ENCODE measurements around the gene ZNF234.
"Not testable (repeated sequence)": the region's sequence is repeated elsewhere in the genome, so short reads cannot be mapped to it uniquely, and the experiment has no call there.

The ZNF234 gene

GRCh38 chr19:44163789-44164188 is 22.4 kb downstream of the ZNF234 start:
- Mint-ChIP-seq H3K27me3 (no peaks in the 10 kb centered on the region), H3K36me3 (peaks cover 31% of the 10 kb centered on the region)

GRCh38 chr19:44164327-44164672 is 22.9 kb downstream of the ZNF234 start:
- H3K4me1 Mint-ChIP-seq: peaks cover 34% of the 10 kb centered on the region
- H3K27ac Mint-ChIP-seq: peak overlapping the region; percentile 99
- no peaks in the 10 kb centered on the region for H3K27me3 Mint-ChIP-seq
- peaks cover 33% of the 10 kb centered on the region for H3K36me3 Mint-ChIP-seq
- peaks cover 22% of the 10 kb centered on the region for H3K9me3 Mint-ChIP-seq
- H3K4me3 Mint-ChIP-seq: peak overlapping the region; percentile 99

More at GRCh38 chr19:44163789-44164188, 22.4 kb downstream of the ZNF234 start:
- no peak overlapping the region for H3K27ac Mint-ChIP-seq
- H3K4me3 Mint-ChIP-seq: no peak overlapping the region
- peaks cover 33% of the 10 kb centered on the region for H3K4me1 Mint-ChIP-seq
- peaks cover 22% of the 10 kb centered on the region for H3K9me3 Mint-ChIP-seq

GRCh38 chr19:44164673-44165512 is 23.5 kb downstream of the ZNF234 start, which contains the start of gene ZNF226:
TSS of gene ZNF226 (plus strand) at chr19:44165100. CDS start at chr19:44170081, 4,981 bp downstream.
- H3K4me3 Mint-ChIP-seq: peak within 1 kb of the TSS; percentile 99
- no peaks in the 10 kb centered on the region for H3K27me3 Mint-ChIP-seq
- peaks cover 37% of the 10 kb centered on the region for H3K36me3 Mint-ChIP-seq
- peak within 1 kb of the TSS; percentile 99 for H3K27ac Mint-ChIP-seq
- H3K4me1 Mint-ChIP-seq: peaks cover 34% of the 10 kb centered on the region
- H3K9me3 Mint-ChIP-seq: peaks cover 22% of the 10 kb centered on the region

DNA sequence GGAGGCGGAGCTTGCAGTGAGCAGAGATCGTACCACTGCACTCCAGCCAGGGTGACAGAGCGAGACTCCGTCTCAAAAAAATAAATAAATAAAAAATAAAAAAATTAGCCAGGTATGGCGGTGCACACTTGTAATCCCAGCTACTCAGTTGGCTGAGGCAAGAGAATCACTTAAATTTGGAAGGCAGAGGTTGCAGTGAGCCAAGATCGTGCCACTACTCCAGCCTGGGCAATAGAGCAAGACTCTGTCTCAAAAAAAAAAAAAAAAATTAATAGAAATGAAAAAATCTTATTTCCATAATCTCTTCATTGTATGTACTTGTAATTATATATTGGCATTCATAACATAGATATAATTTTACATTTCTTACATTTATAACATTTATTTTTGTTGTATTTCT is 29.3 kb downstream of the ZNF234 start:
- H3K27me3 Mint-ChIP-seq, H3K27ac Mint-ChIP-seq, H3K4me3 Mint-ChIP-seq: not testable (repeated sequence)
- peaks cover 22% of the 10 kb centered on the region for H3K9me3 Mint-ChIP-seq
- peaks cover 22% of the 10 kb centered on the region for H3K4me1 Mint-ChIP-seq
- peaks cover 74% of the 10 kb centered on the region for H3K36me3 Mint-ChIP-seq

DNA sequence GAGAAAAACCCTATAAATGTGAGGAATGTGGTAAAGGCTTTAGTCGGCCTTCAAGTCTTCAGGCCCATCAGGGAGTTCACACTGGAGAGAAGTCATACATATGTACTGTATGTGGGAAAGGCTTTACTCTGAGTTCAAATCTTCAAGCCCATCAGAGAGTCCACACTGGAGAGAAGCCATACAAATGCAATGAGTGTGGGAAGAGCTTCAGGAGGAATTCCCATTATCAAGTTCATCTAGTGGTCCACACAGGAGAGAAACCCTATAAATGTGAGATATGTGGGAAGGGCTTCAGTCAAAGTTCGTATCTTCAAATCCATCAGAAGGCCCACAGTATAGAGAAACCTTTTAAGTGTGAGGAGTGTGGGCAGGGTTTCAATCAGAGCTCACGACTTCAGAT is 35.2 kb downstream of the ZNF234 start:
- peaks cover 37% of the 10 kb centered on the region for H3K9me3 Mint-ChIP-seq
- H3K36me3 Mint-ChIP-seq: peaks cover 70% of the 10 kb centered on the region
- H3K27ac Mint-ChIP-seq: no peak overlapping the region
- H3K4me1 Mint-ChIP-seq: no peaks in the 10 kb centered on the region
- H3K27me3 Mint-ChIP-seq: no peaks in the 10 kb centered on the region
- H3K4me3 Mint-ChIP-seq: no peak overlapping the region

DNA sequence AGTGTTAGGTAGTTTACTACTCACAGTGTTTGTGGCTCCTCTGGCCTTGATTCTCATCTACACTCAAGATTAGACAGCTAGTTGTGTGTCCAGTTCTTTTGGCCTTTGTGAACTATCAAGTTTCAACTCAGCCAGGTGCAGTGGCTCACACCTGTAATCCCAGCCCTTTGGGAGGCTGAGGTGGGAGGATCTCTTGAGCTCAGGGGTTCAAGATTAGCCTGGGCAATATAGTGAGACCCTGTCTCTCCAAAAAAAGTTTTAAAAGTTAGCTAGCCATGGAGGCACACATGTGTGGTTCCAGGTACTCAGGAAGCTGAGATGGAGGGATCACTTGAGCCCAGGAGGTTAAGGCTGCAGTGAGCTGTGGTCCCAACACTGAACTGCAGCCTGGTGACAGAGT is 39.6 kb downstream of the ZNF234 start:
- no peaks in the 10 kb centered on the region for H3K4me1 Mint-ChIP-seq
- peaks cover 40% of the 10 kb centered on the region for H3K9me3 Mint-ChIP-seq
- H3K36me3 Mint-ChIP-seq: peaks cover 35% of the 10 kb centered on the region

GRCh38 chr19:44182145-44182544 is 40.8 kb downstream of the ZNF234 start:
- Mint-ChIP-seq H3K4me1 (no peaks in the 10 kb centered on the region), H3K27me3 (no peaks in the 10 kb centered on the region), H3K36me3 (peaks cover 24% of the 10 kb centered on the region), H3K27ac (no peak overlapping the region), H3K9me3 (peaks cover 41% of the 10 kb centered on the region), H3K4me3 (no peak overlapping the region)

More for the DNA sequence above, 39.6 kb downstream of the ZNF234 start:
- no peak overlapping the region for H3K4me3 Mint-ChIP-seq
- H3K27ac Mint-ChIP-seq: no peak overlapping the region
- no peaks in the 10 kb centered on the region for H3K27me3 Mint-ChIP-seq

GRCh38 chr19:44190020-44190419 is 48.7 kb downstream of the ZNF234 start:
- Mint-ChIP-seq H3K4me1 (no peaks in the 10 kb centered on the region), H3K9me3 (peaks cover 48% of the 10 kb centered on the region), H3K27ac (no peak overlapping the region), H3K27me3 (peaks cover 2% of the 10 kb centered on the region), H3K36me3 (peaks cover 27% of the 10 kb centered on the region), H3K4me3 (no peak overlapping the region)

GRCh38 chr19:44192127-44192526 is 50.8 kb downstream of the ZNF234 start:
- H3K9me3 Mint-ChIP-seq: peaks cover 34% of the 10 kb centered on the region
- H3K27me3 Mint-ChIP-seq: peaks cover 4% of the 10 kb centered on the region
- no peak overlapping the region for H3K4me3 Mint-ChIP-seq
- no peaks in the 10 kb centered on the region for H3K4me1 Mint-ChIP-seq
- H3K36me3 Mint-ChIP-seq: peaks cover 29% of the 10 kb centered on the region
- H3K27ac Mint-ChIP-seq: no peak overlapping the region

GRCh38 chr19:44196772-44197171 is 55.4 kb downstream of the ZNF234 start:
- H3K27ac Mint-ChIP-seq: no peak overlapping the region
- H3K36me3 Mint-ChIP-seq: peaks cover 19% of the 10 kb centered on the region
- H3K4me3 Mint-ChIP-seq: no peak overlapping the region
- H3K4me1 Mint-ChIP-seq: no peaks in the 10 kb centered on the region
- H3K9me3 Mint-ChIP-seq: peaks cover 15% of the 10 kb centered on the region
- peaks cover 3% of the 10 kb centered on the region for H3K27me3 Mint-ChIP-seq

- Mint-ChIP-seq H3K9me3 (peaks cover 30% of the 10 kb centered on the region), H3K4me1 (peaks cover 6% of the 10 kb centered on the region), H3K27me3 (peaks cover 9% of the 10 kb centered on the region), H3K4me3 (no peak overlapping the region), H3K27ac (no peak overlapping the region), H3K36me3 (peaks cover 16% of the 10 kb centered on the region)
These were observed 61.1 kb downstream of the ZNF234 start for GRCh38 chr19:44202470-44202869.

DNA sequence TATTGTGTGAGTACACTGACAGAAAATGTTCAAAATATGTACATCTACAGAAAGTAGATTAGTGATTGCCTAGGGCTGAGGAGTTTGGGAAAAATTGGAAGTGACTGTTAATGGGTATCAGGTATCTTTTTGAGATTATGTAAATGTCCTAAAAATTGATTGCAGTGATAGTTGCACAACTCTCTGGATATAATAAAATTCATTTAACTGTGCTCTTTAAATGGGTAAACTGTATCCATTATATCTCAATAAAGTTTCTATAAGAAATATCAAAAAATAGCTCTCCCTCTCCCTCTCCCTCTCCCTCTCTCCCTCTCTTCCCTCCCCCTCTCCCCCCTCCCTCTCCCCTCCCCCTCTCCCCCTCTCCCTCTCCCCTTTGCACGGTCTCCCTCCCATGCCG is 61.6 kb downstream of the ZNF234 start:
- Mint-ChIP-seq H3K9me3 (peaks cover 33% of the 10 kb centered on the region), H3K36me3 (peaks cover 16% of the 10 kb centered on the region), H3K27ac (no peak overlapping the region), H3K27me3 (peaks cover 9% of the 10 kb centered on the region), H3K4me1 (peaks cover 11% of the 10 kb centered on the region), H3K4me3 (no peak overlapping the region)

- not testable (repeated sequence) for H3K27me3 Mint-ChIP-seq, H3K4me3 Mint-ChIP-seq, H3K27ac Mint-ChIP-seq
- H3K36me3 Mint-ChIP-seq: peaks cover 16% of the 10 kb centered on the region
- H3K9me3 Mint-ChIP-seq: peaks cover 33% of the 10 kb centered on the region
- H3K4me1 Mint-ChIP-seq: peaks cover 14% of the 10 kb centered on the region
These were observed 62.5 kb downstream of the ZNF234 start for GRCh38 chr19:44203877-44204276.

DNA sequence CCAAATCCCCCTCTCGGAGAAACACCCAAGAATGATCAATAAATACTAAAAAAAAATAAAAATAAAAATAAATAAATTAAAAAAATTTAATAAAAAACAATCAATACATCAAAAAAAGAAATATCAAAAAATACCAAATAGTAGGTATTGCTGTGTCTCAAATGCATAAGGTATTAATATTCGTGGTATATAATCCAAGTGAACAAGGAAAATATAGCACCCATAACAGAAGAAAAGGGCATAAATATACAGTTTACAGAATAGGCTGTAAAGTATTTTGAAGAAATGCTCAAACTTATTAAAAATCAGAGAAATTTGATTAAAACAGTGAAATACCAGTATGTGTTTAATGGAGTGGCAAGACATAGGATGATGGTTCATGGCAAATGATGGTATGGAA is 63.4 kb downstream of the ZNF234 start:
- H3K27ac Mint-ChIP-seq: no peak overlapping the region
- H3K4me1 Mint-ChIP-seq: peaks cover 14% of the 10 kb centered on the region
- H3K4me3 Mint-ChIP-seq: no peak overlapping the region
- H3K9me3 Mint-ChIP-seq: peaks cover 33% of the 10 kb centered on the region
- peaks cover 8% of the 10 kb centered on the region for H3K27me3 Mint-ChIP-seq
- H3K36me3 Mint-ChIP-seq: peaks cover 17% of the 10 kb centered on the region

DNA sequence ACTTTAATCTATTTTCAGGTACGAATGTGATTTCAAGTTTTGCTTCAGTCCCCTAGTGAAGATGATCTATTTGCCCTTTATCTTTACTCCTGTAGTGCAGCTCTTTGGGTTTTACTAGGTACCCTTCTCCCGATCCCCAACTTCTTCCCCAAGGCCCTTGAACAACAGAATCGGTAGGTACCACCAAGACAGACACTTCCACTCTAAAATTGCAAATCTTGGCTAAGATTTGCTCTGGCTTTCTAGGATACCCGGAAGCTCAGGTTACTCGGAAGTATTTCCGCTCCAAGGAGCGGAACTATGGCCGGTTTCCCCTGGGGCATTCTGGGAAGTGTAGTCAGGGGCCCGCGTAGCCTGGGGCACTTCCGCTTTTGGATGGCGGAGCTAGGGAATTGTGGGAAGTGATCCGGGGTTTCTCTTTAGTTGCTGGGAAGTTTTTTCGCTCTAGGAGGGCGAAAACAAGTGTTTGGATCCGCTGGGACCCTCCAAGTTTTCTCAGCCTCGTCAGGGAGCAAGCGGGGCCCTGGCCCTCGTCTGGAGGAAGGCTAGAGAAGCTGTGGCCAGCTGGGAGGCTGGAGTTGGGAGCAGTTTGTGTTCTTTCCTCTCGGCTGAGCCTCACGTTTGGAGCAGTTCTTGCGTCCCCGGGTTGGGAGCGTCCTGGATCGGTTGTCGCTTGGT is 65.9 kb downstream of the ZNF234 start:
- Mint-ChIP-seq H3K27me3 (peaks cover 4% of the 10 kb centered on the region), H3K4me1 (peaks cover 14% of the 10 kb centered on the region), H3K36me3 (peaks cover 14% of the 10 kb centered on the region), H3K9me3 (peaks cover 28% of the 10 kb centered on the region), H3K27ac (peak overlapping the region; percentile 95), H3K4me3 (peak overlapping the region; percentile 96)

Data from activated naive CD4-positive, alpha-beta T cell treated with anti-CD3 and anti-CD28 coated beads, Interleukin-2, amount 50 U/mL, for 24 hours (primary cell).